ENCODE measurements around the gene MUC5B. TPM values are rescaled to one million over a fixed set of nuclear protein-coding genes. Genes with fewer than 3 reads are reported as not detected.

Gene MUC5B
- total RNA-seq, 2 experiments from 2014 or later: not detected

DNA sequence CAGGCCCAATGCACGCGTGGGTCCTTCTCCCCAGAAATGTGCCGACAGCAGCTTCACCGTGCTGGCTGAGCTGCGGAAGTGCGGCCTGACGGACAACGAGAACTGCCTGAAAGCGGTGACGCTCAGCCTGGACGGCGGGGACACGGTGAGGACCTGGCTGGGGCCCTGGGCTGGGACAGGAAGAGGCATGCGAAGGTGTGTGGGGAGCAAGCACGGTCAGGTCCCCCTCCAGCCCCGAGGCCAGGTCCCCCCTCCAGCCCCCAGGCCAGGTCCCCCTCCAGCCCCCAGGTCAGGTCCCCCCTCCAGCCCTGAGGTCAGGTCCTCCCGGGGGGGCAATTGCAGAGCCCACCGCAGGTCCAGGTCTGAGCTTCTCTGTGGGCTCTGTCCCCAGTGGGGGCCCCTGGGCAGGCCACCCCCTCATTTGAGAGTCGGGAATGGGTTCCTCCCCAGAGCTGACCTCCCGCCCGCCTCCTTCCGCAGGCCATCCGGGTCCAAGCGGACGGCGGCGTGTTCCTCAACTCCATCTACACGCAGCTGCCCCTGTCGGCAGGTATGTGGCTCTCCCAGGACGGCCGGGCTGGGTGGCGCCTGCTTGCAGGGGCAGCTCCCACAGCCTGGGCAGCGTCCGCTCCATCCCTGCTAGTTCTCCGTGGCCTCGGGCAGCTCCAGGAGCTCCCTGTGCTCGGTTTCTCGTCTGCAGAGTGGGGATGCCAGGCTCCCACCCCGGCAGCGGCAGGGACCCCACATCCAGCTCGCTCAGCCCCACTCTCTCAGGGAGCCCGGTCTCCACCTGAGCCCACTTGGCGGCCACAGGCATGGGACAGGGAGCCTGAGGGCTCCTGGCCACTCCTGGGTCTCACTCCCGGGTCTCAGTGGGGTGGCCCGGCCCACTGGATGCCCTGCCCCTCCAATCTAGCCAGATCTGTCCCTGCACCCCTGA lies 7.9 kb downstream of the MUC5B start:
- ChIA-PET POLR2A (no interaction called here), CTCF (no interaction called here)

DNA sequence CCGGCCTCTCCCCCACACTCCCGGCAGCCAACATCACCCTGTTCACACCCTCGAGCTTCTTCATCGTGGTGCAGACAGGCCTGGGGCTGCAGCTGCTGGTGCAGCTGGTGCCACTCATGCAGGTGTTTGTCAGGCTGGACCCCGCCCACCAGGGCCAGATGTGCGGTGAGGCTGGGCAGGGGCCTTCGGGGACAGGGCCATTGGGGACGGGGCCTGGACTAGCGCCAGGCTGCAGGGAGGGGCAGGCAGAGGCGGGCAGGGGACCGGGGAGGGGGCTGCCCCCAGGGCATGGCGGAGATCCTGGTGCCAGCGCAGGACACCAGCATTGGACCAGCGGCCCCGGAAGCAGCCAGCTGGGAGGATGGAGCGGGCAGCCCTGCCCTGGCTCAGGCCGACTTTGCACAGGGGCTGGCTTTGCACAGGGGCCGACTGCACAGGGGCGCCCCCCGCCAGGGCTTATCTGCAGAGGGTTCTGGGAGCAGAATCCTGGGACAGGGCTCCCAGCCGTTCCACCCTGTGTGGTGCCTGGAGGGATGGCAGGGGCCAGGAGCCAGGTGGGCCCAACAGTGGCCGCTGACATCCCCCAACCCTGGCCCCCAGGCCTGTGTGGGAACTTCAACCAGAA lies 8.6 kb downstream of the MUC5B start:
- POLR2A ChIA-PET: no interaction called here
- CTCF ChIA-PET: no interaction called here

DNA sequence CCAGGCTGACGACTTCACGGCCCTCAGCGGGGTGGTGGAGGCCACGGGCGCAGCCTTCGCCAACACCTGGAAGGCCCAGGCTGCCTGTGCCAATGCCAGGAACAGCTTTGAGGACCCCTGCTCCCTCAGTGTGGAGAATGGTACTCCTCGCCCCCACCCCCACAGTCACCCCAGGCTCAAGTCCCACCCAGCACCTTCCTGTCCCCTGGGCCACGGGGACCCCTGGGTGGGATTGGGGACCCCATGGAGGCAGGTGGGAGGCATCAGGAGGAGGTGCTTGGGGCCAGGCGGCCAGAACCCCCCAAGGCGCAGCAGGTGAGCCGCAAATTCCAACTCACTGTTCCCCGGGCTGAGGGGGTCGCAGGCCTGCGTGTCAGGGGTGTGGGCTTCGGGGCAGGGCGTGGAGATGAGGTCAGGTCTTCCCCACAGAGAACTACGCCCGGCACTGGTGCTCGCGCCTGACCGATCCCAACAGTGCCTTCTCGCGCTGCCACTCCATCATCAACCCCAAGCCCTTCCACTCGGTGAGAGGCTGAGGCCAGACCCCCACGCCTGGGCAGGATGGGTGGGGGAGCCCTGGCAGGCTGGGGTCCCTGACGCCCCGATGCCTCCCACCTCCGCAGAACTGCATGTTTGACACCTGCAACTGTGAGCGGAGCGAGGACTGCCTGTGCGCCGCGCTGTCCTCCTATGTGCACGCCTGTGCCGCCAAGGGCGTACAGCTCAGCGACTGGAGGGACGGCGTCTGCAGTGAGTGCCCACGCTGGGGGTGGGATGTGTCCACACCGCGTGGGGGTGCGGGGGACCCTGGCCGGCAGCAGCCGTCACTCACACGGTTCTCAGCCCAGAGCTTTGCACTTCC lies 9.4 kb downstream of the MUC5B start:
- CTCF ChIA-PET: no interaction called here

DNA sequence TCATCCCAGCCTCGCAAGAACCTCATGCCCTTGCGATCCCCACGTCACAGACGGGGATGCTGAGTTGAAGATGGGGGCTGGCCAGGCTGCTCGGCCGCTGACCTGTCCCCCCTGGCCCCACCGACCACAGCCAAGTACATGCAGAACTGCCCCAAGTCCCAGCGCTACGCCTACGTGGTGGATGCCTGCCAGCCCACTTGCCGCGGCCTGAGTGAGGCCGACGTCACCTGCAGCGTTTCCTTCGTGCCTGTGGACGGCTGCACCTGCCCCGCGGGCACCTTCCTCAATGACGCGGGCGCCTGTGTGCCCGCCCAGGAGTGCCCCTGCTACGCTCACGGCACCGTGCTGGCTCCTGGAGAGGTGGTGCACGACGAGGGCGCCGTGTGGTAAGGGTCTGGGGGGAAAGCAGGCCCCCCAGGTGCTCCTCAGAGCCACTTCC lies 10.0 kb downstream of the MUC5B start:
- POLR2A ChIA-PET: no interaction called here
- CTCF ChIA-PET: no interaction called here

More for the DNA sequence above, 9.4 kb downstream of the MUC5B start:
- POLR2A ChIA-PET: no interaction called here

DNA sequence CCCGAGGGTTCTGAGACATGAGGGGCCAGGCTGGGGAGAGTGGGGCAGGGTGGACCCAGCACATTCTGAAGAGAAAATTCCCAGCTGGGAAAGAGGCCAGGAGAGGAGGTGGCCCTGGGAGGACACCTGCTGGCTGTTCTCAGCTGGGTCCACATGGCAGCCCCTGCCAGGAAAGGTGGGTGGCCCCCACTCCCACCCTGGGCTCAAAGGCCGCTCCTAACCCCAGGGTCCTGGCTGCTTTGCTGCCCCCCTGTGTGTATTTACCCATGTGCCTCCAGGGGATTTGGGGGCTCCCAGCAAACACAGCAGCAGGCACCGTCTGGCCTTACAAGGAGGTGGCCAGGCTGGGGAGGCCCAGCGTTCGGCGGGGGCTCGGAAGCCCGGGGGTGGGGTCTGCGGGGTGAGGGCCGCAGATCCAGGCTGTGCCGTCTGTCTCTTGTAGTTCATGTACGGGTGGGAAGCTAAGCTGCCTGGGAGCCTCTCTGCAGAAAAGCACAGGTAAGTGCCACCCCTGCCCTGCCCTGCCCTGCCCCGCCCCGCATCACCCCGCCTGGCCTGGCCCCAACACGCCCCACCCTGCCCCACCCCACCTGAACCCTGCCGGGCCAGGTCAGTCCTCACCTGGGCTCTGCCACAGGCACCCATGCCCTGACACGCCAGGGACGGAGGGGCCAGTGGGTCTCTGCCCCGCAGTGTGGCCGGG lies 10.6 kb downstream of the MUC5B start:
- ChIA-PET CTCF (no interaction called here), POLR2A (no interaction called here)

DNA sequence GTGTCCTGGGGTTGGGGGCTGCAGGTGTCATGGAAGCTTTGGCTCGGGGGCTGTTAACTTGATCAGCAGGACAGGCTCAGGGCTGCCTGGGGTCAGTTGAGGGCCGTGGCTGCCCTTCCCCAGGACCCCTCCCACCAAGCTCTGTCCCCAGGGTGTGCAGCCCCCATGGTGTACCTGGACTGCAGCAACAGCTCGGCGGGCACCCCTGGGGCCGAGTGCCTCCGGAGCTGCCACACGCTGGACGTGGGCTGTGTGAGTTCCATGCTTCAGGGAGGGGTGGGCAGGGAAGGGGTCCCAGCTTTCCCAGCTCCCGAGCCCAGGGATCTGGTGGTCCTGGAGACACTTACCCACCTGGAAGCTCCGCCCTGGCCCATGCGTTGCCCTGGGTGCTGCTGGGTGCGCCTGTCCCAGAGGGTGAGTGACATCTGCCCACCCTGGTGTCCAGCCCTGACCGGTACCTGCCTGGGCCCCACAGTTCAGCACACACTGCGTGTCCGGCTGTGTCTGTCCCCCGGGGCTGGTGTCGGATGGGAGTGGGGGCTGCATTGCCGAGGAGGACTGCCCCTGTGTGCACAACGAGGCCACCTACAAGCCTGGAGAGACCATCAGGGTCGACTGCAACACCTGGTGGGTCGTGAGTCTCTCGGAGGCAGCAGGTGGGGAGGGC lies 11.3 kb downstream of the MUC5B start:
- CTCF ChIA-PET: no interaction called here
- POLR2A ChIA-PET: no interaction called here

DNA sequence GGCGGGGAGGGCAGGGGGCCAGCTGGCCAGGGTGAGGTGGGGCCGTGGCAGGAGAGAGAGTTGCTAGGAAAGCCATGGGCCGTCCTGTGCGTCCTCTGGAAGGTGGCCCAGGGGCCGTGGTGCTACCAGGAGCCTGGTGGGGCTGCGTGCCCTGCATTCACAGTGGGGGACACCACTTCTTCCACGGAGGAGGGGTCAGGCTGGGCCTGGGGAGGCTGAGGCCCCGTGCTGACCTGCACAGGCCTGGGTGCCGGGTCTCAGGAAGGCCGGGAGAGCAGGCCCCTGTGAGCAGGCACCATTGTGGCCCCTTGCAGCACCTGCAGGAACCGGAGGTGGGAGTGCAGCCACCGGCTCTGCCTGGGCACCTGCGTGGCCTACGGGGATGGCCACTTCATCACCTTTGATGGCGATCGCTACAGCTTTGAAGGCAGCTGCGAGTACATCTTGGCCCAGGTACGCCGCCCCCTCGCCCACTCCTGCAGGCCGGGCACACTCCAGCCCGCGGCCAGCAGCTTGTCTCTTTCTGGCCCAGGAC lies 12.0 kb downstream of the MUC5B start:
- CTCF ChIA-PET: no interaction called here
- POLR2A ChIA-PET: no interaction called here

DNA sequence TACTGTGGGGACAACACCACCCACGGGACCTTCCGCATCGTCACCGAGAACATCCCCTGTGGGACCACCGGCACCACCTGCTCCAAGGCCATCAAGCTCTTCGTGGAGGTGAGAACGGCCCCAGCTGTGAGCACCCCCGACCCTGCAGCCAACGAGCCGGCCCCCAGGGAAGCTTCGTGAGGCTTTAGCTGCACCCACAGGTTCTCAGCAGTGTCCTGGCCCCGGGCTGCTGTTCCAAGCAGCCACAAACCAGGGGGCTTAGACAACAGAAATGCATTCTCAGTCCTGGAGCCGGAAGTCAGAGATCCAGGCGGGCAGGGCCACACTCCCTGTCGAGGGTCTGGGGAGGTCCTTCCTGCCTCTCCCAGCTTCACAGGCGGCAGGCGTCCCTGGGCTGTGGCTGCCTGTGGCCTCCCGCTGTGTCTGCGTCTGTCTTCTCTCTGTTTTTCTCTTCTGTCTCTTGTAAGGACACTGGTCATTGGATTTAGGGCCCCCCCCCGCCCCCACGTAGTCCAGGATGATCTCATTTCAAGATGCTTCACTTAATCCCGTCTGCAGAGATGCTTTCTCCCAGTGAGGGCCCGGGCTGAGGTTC lies 12.5 kb downstream of the MUC5B start:
- CTCF ChIA-PET: no interaction called here
- POLR2A ChIA-PET: no interaction called here

DNA sequence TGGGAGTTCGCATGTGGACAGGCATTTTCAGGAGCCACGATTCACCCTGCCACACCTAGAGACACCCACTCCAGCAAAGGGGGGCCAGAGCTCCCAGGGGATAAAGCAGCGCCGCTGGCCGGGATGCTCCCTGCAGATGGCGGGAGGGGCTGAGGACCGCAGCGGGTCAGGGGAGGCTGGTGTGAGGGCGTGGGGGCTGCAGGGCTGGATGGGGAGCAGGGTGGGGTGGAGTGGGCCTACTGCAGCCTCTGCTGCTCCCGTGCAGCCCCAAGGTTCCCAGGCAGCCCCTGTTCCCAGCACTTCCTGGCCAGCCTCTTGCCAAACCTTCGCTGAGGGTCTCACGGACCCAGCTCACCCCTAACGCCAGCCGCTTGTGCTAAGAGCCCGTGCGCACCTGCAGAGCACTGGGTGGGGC lies 13.0 kb downstream of the MUC5B start:
- ChIA-PET POLR2A (no interaction called here), CTCF (no interaction called here)

DNA sequence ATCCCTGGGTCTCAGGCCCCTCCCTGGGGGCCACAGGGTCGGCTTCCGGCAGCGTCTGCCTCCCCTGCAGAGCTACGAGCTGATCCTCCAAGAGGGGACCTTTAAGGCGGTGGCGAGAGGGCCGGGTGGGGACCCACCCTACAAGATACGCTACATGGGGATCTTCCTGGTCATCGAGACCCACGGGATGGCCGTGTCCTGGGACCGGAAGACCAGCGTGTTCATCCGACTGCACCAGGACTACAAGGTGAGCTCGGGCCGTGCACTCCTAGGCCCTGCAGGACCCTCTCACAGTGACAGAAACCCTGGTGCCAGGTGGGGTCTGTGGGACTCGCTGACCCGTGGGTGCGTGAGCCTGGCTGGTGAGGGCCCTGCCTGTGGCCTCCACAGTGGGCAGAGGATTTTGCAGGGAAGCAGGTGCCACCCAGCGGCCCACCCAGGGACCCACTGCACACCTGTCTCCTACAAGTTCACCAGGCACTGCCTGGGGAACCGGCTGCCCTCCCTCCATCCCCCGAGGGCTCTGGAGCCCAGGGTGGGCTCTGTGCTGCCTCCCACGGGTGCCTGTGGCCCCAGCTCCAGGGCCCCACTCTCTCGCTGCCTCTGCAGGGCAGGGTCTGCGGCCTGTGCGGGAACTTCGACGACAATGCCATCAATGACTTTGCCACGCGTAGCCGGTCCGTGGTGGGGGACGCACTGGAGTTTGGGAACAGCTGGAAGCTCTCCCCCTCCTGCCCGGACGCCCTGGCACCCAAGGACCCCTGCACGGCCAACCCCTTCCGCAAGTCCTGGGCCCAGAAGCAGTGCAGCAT lies 13.7 kb downstream of the MUC5B start:
- ChIA-PET CTCF (interaction anchor here (0.6 kb wide), 1 partner anchor 479 kb away, joined by 3 read pairs; no protein-coding TSS in a partner anchor), POLR2A (no interaction called here)

DNA sequence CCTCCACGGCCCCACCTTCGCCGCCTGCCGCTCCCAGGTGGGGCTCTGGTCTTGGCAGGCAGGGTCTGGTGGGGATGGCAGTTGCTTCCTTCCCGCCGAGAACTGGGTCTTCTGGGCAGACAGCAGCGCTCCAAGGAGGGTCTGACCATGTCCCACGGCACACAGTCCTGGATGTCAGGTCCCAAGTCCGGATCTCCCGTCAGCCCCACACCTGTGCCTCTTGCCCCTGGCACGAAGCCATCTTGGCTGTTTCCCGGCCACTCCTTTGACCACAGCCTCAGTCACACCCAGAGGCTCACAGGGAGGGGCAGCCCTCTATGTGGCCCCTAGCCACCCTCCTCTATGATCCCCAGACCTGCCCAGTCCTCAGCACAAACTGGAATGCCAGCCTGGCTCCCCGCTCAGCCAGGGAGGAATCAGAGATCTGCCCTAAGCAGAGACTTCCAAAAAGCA lies 14.3 kb downstream of the MUC5B start:
- ChIA-PET POLR2A (no interaction called here), CTCF (no interaction called here)

DNA sequence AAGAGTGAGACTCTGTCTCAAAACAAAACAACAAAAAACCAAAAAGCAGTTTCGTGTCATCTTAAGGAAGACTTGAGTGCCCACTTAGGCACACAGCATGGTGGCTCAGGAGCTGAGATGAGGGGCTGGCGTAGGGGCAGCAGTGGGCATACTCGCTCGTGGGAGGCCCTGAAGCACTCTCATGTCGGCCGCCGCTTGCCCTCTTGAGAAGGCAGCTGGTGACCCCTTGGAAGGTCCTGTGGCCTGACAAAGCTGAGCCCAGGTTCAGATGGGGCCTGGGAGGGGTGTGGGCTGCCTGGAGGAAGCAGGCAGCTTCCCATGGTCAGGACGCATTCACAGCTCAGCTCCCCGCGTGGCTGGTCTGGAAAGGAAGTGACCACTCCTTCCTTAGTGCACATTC lies 15.0 kb downstream of the MUC5B start:
- ChIA-PET CTCF (no interaction called here), POLR2A (no interaction called here)

DNA sequence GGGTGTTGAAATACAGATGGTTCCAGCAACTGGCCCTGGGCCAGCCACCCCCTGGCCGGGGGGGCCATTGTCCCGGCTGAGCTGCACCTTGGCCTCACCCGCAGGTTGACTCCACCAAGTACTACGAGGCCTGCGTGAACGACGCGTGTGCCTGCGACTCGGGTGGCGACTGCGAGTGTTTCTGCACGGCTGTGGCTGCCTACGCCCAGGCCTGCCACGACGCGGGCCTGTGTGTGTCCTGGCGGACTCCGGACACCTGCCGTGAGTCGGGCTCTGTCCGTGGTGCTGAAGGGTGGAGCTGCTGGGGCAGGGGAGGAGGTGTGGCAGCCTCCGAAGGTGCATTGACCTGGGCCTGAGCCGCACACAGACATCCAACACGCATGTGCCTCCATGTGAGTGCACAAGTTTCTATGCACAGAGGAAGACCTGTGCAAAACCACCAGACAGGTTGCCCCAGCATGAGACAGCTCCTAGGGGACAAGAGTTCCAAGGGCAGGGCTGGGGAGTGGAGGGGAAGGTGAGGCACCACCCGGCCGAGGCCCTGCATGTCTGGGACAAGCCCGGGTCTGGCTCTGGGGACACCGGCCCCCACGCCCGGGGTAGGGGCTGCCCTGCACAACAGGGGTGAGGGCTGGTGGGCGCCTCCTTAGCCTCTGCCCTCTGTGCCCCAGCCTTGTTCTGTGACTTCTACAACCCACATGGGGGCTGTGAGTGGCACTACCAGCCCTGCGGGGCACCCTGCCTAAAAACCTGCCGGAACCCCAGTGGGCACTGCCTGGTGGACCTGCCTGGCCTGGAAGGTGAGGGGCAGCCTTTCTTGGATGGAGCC lies 16.1 kb downstream of the MUC5B start:
- POLR2A ChIA-PET: no interaction called here
- CTCF ChIA-PET: no interaction called here

DNA sequence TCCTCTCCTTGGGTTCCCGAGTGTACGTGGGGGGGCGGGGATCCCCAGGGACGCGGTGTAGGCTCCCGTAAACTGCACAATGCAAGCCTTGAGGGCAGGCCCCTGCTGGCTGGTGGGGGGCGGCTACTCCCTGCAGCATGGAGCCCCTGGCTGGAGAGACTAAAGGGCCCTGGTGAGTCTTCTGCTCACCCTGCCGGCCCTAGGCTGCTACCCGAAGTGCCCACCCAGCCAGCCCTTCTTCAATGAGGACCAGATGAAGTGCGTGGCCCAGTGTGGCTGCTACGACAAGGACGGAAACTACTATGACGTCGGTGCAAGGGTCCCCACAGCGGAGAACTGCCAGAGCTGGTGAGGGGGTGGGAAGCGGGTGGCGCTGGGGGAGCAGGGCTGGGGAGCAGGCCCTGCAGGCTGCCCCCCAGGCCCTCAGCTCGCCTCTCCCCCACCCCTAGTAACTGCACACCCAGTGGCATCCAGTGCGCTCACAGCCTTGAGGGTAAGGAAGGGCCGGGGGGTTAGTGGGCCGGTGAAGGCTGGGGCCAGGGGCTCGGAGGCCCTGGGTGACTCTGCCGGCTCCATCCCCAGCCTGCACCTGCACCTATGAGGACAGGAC lies 16.8 kb downstream of the MUC5B start:
- POLR2A ChIA-PET: no interaction called here
- CTCF ChIA-PET: no interaction called here

DNA sequence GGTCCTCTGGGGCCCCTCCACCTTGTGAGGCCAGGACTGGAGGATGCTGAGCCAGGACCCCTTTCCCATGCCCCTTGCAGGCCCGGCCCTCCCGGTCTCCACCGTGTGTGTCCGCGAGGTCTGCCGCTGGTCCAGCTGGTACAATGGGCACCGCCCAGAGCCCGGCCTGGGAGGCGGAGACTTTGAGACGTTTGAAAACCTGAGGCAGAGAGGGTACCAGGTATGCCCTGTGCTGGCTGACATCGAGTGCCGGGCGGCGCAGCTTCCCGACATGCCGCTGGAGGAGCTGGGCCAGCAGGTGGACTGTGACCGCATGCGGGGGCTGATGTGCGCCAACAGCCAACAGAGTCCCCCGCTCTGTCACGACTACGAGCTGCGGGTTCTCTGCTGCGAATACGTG lies 17.9 kb downstream of the MUC5B start:
- POLR2A ChIA-PET: no interaction called here
- CTCF ChIA-PET: no interaction called here

DNA sequence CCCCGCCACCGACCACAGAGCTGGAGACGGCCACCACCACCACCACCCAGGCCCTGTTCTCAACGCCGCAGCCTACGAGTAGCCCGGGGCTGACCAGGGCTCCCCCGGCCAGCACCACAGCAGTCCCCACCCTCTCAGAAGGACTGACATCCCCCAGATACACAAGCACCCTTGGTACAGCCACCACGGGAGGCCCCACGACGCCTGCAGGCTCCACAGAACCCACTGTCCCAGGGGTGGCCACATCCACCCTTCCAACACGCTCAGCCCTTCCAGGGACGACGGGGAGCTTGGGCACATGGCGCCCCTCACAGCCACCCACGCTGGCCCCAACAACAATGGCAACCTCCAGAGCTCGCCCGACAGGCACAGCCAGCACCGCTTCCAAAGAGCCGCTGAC lies 18.8 kb downstream of the MUC5B start:
- ChIA-PET CTCF (no interaction called here), POLR2A (no interaction called here)

DNA sequence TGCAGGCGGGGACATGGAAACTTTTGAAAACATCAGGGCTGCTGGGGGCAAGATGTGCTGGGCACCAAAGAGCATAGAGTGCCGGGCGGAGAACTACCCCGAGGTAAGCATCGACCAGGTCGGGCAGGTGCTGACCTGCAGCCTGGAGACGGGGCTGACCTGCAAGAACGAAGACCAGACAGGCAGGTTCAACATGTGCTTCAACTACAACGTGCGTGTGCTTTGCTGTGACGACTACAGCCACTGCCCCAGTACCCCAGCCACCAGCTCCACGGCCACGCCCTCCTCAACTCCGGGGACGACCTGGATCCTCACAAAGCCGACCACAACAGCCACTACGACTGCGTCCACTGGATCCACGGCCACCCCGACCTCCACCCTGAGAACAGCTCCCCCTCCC lies 19.4 kb downstream of the MUC5B start:
- ChIA-PET POLR2A (no interaction called here), CTCF (no interaction called here)
